OCI-LY7 (cell line): Measurements from ENCODE around the gene PPP4C. TPM values are rescaled to one million over a fixed set of nuclear protein-coding genes. Genes with fewer than 3 reads are reported as not detected.

Experiments
- BruUV-seq: library from RNA; stranded (reverse); fragments of 400-500 nt; replicated peaks from 2 replicates; lab custom pipeline; 2021; lab: Mats Ljungman, UMichigan
- CTCF ChIA-PET: fragments of 300-600 bp; sonication (Branson Sonifier 250); formaldehyde crosslinking; loops from one replicate; lab custom pipeline; 2022; ENCODE audit warnings: antibody characterized with exemption; ENCODE audit not compliant: unreplicated experiment; lab: Charles Lee
- POLR2A ChIA-PET: fragments of 300-600 bp; sonication (Branson Sonifier 250); formaldehyde crosslinking; loops from one replicate; lab custom pipeline; 2022; ENCODE audit warnings: antibody characterized with exemption; lab: Charles Lee
- DNase-seq: peaks from one replicate; pipeline ENCODE4 v3.0.0-alpha.2; 2015; ENCODE audit warnings: low spot score
- H2AFZ ChIP-seq: fragments of 200-600 bp; sonication (generic), shearing (Covaris generic); 2 replicates; pipeline ENCODE4 v1.6.1; 2014; ENCODE audit warnings: mild to moderate bottlenecking, antibody characterized with exemption, low read length, moderate library complexity
- H3K27ac ChIP-seq: fragments of 200-600 bp; sonication (generic); 2 replicates; pipeline ENCODE4 v1.5.1; 2014; ENCODE audit warnings: mixed run types, low read depth, mild to moderate bottlenecking, moderate library complexity, low read length, inconsistent platforms; ENCODE audit not compliant: poor library complexity, severe bottlenecking
- H3K36me3 ChIP-seq: fragments of 200-600 bp; sonication (generic); 2 replicates; pipeline ENCODE4 v1.6.1; 2014; ENCODE audit warnings: mild to moderate bottlenecking, antibody characterized with exemption, low read length, moderate library complexity, mixed read lengths; ENCODE audit not compliant: insufficient read depth
- H3K4me1 ChIP-seq: fragments of 200-600 bp; sonication (generic); 2 replicates; pipeline ENCODE4 v1.5.1; 2014; ENCODE audit warnings: mild to moderate bottlenecking, low read length; ENCODE audit not compliant: insufficient read depth, poor library complexity, severe bottlenecking
- H3K4me2 ChIP-seq: fragments of 200-600 bp; sonication (generic); 2 replicates; pipeline ENCODE4 v1.6.1; 2014; ENCODE audit warnings: mild to moderate bottlenecking, low read length
- H3K4me3 ChIP-seq: fragments of 200-600 bp; sonication (generic); 2 replicates; pipeline ENCODE4 v1.5.1; 2014; ENCODE audit warnings: mild to moderate bottlenecking, low read depth, low read length; ENCODE audit not compliant: poor library complexity, severe bottlenecking
- H3K79me2 ChIP-seq: fragments of 200-600 bp; sonication (generic); 2 replicates; pipeline ENCODE4 v1.6.1; 2016; ENCODE audit warnings: low read depth, mild to moderate bottlenecking, low read length, moderate library complexity, mixed read lengths; ENCODE audit not compliant: insufficient read depth
- H3K9me2 ChIP-seq: fragments of 200-600 bp; sonication (generic); 2 replicates; pipeline ENCODE4 v1.6.1; 2016; ENCODE audit warnings: mild to moderate bottlenecking, low read length, mixed read lengths; ENCODE audit not compliant: insufficient read depth
- H3K9me3 ChIP-seq: fragments of 200-600 bp; sonication (generic); 2 replicates; pipeline ENCODE4 v1.6.1; 2014; ENCODE audit warnings: mild to moderate bottlenecking, mixed run types, low read length, mixed read lengths
- H4K20me1 ChIP-seq: fragments of 200-600 bp; sonication (generic); 2 replicates; pipeline ENCODE4 v1.6.1; 2014; ENCODE audit warnings: mild to moderate bottlenecking, antibody characterized with exemption, low read length, moderate library complexity, mixed read lengths; ENCODE audit not compliant: insufficient read depth
- EZH2phosphoT487 ChIP-seq: fragments of 200-600 bp; sonication (generic); IDR thresholded peaks from 2 replicates; pipeline ENCODE4 v1.6.1; 2018; ENCODE audit warnings: low read depth, borderline replicate concordance, mild to moderate bottlenecking, mixed run types, antibody characterized with exemption, low read length, moderate library complexity, mixed read lengths
- intact Hi-C: fragments of 100-400 bp; cut with micrococcal nuclease; formaldehyde crosslinking; loops from one replicate; pipeline ENCODE4 v1.10.0; 2022; ENCODE audit not compliant: unreplicated experiment
- total RNA-seq, 2 experiments: library from RNA; depleted of rRNA in 1 of 2; stranded (reverse); fragments of >200 nt in 1 of 2; shearing (Covaris generic) in 1 of 2; gene quantifications; 2 replicates each; pipeline ENCODE4 v1.2.3, GENCODE V29; 2014 to 2022
- TF ChIP-seq, protein P1 (sequence below): fragments of 200-600 bp; sonication (generic); conservative IDR thresholded peaks from 2 replicates; pipeline ENCODE4 v1.5.1; 2014; ENCODE audit warnings: mild to moderate bottlenecking, antibody characterized with exemption, low read length, moderate library complexity, mixed read lengths

Gene PPP4C
- total RNA-seq, 2 experiments from 2014 or later: 124 to 144 TPM

DNA sequence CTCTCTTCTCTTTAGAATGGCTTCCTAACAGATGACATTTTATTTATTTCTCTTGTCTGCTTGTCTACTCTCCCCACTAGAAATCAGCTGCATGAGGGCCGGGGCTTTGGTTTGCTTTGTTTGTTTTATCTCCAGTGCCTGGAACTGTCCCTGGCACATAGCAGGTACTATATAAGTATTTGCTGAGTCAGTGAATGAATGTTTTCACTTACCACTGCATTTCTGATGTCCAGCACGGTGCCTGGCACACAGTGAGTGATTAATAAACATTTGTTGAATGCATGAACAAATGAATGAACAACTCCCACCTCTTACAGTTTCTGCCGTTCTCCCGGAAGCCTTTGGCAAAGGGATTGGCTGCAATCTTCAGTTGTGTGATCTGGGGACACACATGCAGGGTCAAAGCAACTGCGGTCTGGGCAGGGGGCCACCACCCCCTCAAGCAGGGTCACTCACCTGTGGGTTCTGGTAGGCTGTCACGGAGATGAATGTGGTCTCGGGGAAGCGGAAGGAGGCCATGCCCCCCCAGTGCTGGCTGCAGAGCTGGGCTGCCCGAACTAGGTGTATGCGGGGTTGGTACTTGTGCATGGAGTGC lies 12.5 kb downstream of the PPP4C start:
- H3K4me3 ChIP-seq: no peak overlapping the region
- H3K4me1 ChIP-seq: peaks cover 18% of the 10 kb centered on the region
- TF ChIP-seq EZH2phosphoT487: no peak
- TF ChIP-seq, protein P1, sequence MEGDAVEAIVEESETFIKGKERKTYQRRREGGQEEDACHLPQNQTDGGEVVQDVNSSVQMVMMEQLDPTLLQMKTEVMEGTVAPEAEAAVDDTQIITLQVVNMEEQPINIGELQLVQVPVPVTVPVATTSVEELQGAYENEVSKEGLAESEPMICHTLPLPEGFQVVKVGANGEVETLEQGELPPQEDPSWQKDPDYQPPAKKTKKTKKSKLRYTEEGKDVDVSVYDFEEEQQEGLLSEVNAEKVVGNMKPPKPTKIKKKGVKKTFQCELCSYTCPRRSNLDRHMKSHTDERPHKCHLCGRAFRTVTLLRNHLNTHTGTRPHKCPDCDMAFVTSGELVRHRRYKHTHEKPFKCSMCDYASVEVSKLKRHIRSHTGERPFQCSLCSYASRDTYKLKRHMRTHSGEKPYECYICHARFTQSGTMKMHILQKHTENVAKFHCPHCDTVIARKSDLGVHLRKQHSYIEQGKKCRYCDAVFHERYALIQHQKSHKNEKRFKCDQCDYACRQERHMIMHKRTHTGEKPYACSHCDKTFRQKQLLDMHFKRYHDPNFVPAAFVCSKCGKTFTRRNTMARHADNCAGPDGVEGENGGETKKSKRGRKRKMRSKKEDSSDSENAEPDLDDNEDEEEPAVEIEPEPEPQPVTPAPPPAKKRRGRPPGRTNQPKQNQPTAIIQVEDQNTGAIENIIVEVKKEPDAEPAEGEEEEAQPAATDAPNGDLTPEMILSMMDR: no peak
- peaks cover 40% of the 10 kb centered on the region for H3K36me3 ChIP-seq
- H3K27ac ChIP-seq: no peak overlapping the region
- CTCF ChIA-PET: no interaction called here
- no peaks in the 10 kb centered on the region for H3K79me2 ChIP-seq
- intact Hi-C loops: no loop called here
- H4K20me1 ChIP-seq: no peaks in the 10 kb centered on the region
- BruUV-seq: no TSS peak
- H3K9me3 ChIP-seq: no peaks in the 10 kb centered on the region
- no peak for DNase-seq
- H3K4me2 ChIP-seq: no peak overlapping the region
- POLR2A ChIA-PET: no interaction called here
- H2AFZ ChIP-seq: no peak overlapping the region
- H3K9me2 ChIP-seq: no peaks in the 10 kb centered on the region

DNA sequence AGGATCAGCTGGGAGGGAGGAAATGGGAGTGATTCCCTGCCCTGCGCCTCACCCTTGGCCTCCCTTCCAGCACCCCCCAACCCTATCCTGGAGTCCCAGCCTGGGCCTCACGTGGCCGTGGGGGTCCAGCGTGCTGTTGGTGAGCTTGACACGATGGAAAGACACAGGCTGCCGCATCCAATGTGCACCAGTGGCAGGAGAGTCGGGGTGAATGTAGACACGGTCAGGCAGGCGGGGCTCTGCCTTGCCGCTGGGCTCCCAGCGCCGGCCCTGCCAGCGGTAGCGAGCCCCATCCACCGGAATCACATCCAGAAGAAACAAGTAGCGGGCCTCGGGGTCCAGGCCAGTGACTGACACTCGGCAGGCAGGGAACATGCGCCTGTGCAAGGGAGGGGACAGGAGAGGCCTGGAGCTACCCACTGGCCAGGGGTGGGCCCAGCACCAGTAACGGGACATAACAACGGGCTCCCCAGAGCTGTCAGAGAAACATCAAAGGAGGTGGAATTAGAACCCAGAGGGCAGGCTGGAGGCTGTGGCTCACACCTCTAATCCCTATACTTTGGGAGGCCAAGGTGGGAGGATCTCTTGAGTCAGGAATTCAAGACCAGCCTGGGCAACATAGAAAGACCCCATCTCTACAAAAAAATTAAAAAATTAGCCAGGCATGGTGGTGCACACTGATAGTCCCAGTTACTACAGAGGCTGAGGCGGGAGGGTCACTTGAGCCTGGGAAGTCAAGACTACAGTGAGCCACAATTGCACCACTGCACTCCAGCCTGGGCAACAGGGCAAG lies 13.2 kb downstream of the PPP4C start:
- Histone ChIP-seq H2AFZ (no peak overlapping the region), H3K9me3 (no peaks in the 10 kb centered on the region), H3K4me1 (peaks cover 19% of the 10 kb centered on the region), H3K9me2 (no peaks in the 10 kb centered on the region), H3K4me3 (no peak overlapping the region), H3K36me3 (peaks cover 33% of the 10 kb centered on the region), H3K79me2 (no peaks in the 10 kb centered on the region), H3K4me2 (no peak overlapping the region), H4K20me1 (no peaks in the 10 kb centered on the region), H3K27ac (no peak overlapping the region)
- intact Hi-C loops: no loop called here
- no peak for TF ChIP-seq EZH2phosphoT487
- TF ChIP-seq, protein P1: no peak
- ChIA-PET CTCF (no interaction called here), POLR2A (no interaction called here)
- DNase-seq: no peak
- no TSS peak for BruUV-seq
